OCI-LY1 (cell line): ENCODE results near the gene KBTBD12.

Experiments
- H2AFZ ChIP-seq: fragments of 200-600 bp; sonication (generic), shearing (Covaris generic); 2 replicates; pipeline ENCODE4 v1.6.0; 2014; ENCODE audit warnings: antibody characterized with exemption, mild to moderate bottlenecking, low read length
- H3F3A ChIP-seq: fragments of 200-600 bp; sonication (generic), shearing (Covaris generic); 2 replicates; pipeline ENCODE4 v1.6.0; 2014; ENCODE audit warnings: mild to moderate bottlenecking, antibody characterized with exemption, low read length, moderate library complexity; ENCODE audit not compliant: insufficient read depth
- H3K27ac ChIP-seq: fragments of 200-600 bp; sonication (generic); 2 replicates; pipeline ENCODE4 v1.5.1; 2014; ENCODE audit warnings: low read length, mixed run types, mild to moderate bottlenecking, low read depth; ENCODE audit not compliant: poor library complexity, severe bottlenecking
- H3K27me3 ChIP-seq: fragments of 200-600 bp; sonication (generic); 2 replicates; pipeline ENCODE4 v1.6.0; 2014; ENCODE audit warnings: antibody characterized with exemption, mild to moderate bottlenecking, low read length, moderate library complexity; ENCODE audit not compliant: insufficient read depth
- H3K36me3 ChIP-seq: fragments of 200-600 bp; sonication (generic); 2 replicates; pipeline ENCODE4 v1.6.1; 2014; ENCODE audit warnings: mild to moderate bottlenecking, antibody characterized with exemption, low read length, moderate library complexity, mixed read lengths; ENCODE audit not compliant: insufficient read depth
- H3K4me1 ChIP-seq: fragments of 200-600 bp; sonication (generic); 2 replicates; pipeline ENCODE4 v1.5.1; 2014; ENCODE audit warnings: mild to moderate bottlenecking, low read length, moderate library complexity; ENCODE audit not compliant: insufficient read depth, severe bottlenecking
- H3K4me2 ChIP-seq: fragments of 200-600 bp; sonication (generic), shearing (Covaris generic); 2 replicates; pipeline ENCODE4 v1.6.1; 2014; ENCODE audit warnings: low read length
- H3K4me3 ChIP-seq: fragments of 200-600 bp; sonication (generic); 2 replicates; pipeline ENCODE4 v1.5.1; 2014; ENCODE audit warnings: low read length, low read depth, mild to moderate bottlenecking, mixed read lengths; ENCODE audit not compliant: poor library complexity, severe bottlenecking
- H3K79me2 ChIP-seq: fragments of 200-600 bp; shearing (Covaris generic); 2 replicates; pipeline ENCODE4 v1.6.1; 2016; ENCODE audit warnings: mixed run types, low read length, mixed read lengths; ENCODE audit not compliant: insufficient read depth
- H3K9ac ChIP-seq: fragments of 200-600 bp; sonication (generic), shearing (Covaris generic); 2 replicates; pipeline ENCODE4 v1.6.1; 2014; ENCODE audit warnings: mild to moderate bottlenecking, low read length, mixed read lengths
- H3K9me2 ChIP-seq: fragments of 200-600 bp; sonication (generic), shearing (Covaris generic); 2 replicates; pipeline ENCODE4 v1.6.1; 2014; ENCODE audit warnings: low read depth, mild to moderate bottlenecking, low read length, mixed read lengths
- H3K9me3 ChIP-seq: fragments of 200-600 bp; shearing (Covaris generic); 2 replicates; pipeline ENCODE4 v1.6.1; 2014; ENCODE audit warnings: low read length, mixed read lengths
- H4K20me1 ChIP-seq: fragments of 200-600 bp; sonication (generic), shearing (Covaris generic); 2 replicates; pipeline ENCODE4 v1.6.0; 2016; ENCODE audit warnings: mild to moderate bottlenecking, low read length; ENCODE audit not compliant: insufficient read depth
- CTCF ChIP-seq: fragments of 200-600 bp; sonication (generic), shearing (Covaris generic); IDR thresholded peaks from 2 replicates; pipeline ENCODE4 v1.5.1; 2017; ENCODE audit warnings: mild to moderate bottlenecking, antibody characterized with exemption, low read length, moderate library complexity, mixed read lengths
- EZH2 ChIP-seq: fragments of 200-600 bp; sonication (generic), shearing (Covaris generic); IDR thresholded peaks from 2 replicates; pipeline ENCODE4 v1.8.0; 2017; ENCODE audit warnings: borderline replicate concordance, mixed run types, mild to moderate bottlenecking, antibody characterized with exemption, low read length, moderate library complexity, mixed read lengths

The KBTBD12 gene

GRCh38 chr3:127925384-127925783, 10.4 kb downstream of the KBTBD12 start:
- Histone ChIP-seq H3K4me3 (no peak overlapping the region), H3K27ac (no peak overlapping the region), H3K4me2 (no peak overlapping the region), H4K20me1 (no peaks in the 10 kb centered on the region), H3K27me3 (no peaks in the 10 kb centered on the region), H3K4me1 (no peaks in the 10 kb centered on the region), H3K9ac (no peak overlapping the region), H3K9me3 (no peaks in the 10 kb centered on the region), H3K9me2 (no peaks in the 10 kb centered on the region), H3F3A (no peaks in the 10 kb centered on the region), H2AFZ (no peak overlapping the region), H3K36me3 (no peaks in the 10 kb centered on the region), H3K79me2 (no peaks in the 10 kb centered on the region)
- TF ChIP-seq CTCF, result no peak
- no peak for TF ChIP-seq EZH2

- Histone ChIP-seq H3K4me3 (no peak overlapping the region), H3K9ac (no peak overlapping the region), H3K4me1 (no peaks in the 10 kb centered on the region), H3K9me3 (no peaks in the 10 kb centered on the region), H4K20me1 (no peaks in the 10 kb centered on the region), H3F3A (no peaks in the 10 kb centered on the region), H3K9me2 (no peaks in the 10 kb centered on the region), H3K27me3 (no peaks in the 10 kb centered on the region), H3K36me3 (no peaks in the 10 kb centered on the region), H3K4me2 (no peak overlapping the region), H3K79me2 (no peaks in the 10 kb centered on the region), H3K27ac (no peak overlapping the region), H2AFZ (no peak overlapping the region)
- no peak for TF ChIP-seq CTCF
- no peak for TF ChIP-seq EZH2
Observed at GRCh38 chr3:127927829-127928604, 13.0 kb downstream of the KBTBD12 start.

- Histone ChIP-seq H3F3A (no peaks in the 10 kb centered on the region), H3K79me2 (no peaks in the 10 kb centered on the region), H3K27ac (no peak overlapping the region), H3K36me3 (no peaks in the 10 kb centered on the region), H3K9ac (no peak overlapping the region), H3K4me2 (no peak overlapping the region), H2AFZ (no peak overlapping the region), H3K9me2 (no peaks in the 10 kb centered on the region), H3K4me3 (no peak overlapping the region), H3K9me3 (no peaks in the 10 kb centered on the region), H3K4me1 (no peaks in the 10 kb centered on the region), H4K20me1 (no peaks in the 10 kb centered on the region), H3K27me3 (no peaks in the 10 kb centered on the region)
- TF ChIP-seq CTCF, result no peak
- no peak for TF ChIP-seq EZH2
Observed at GRCh38 chr3:127929818-127930413, 14.9 kb downstream of the KBTBD12 start.
